GM20000 (cell line): ENCODE measurements around the gene SEPTIN10.
"Not testable (repeated sequence)": the region's sequence is repeated elsewhere in the genome, so short reads cannot be mapped to it uniquely, and the experiment has no call there.

Experiments
- DNase-seq: peaks from one replicate; pipeline ENCODE4 v3.0.0; 2012; ENCODE audit warnings: low spot score
- TF ChIP-seq, protein P1 (sequence below): IDR thresholded peaks from 2 replicates; pipeline ENCODE4 v1.5.1; 2012; ENCODE audit warnings: mild to moderate bottlenecking, control low read depth; ENCODE audit errors: extremely low read depth, missing control alignments

The SEPTIN10 gene

DNA sequence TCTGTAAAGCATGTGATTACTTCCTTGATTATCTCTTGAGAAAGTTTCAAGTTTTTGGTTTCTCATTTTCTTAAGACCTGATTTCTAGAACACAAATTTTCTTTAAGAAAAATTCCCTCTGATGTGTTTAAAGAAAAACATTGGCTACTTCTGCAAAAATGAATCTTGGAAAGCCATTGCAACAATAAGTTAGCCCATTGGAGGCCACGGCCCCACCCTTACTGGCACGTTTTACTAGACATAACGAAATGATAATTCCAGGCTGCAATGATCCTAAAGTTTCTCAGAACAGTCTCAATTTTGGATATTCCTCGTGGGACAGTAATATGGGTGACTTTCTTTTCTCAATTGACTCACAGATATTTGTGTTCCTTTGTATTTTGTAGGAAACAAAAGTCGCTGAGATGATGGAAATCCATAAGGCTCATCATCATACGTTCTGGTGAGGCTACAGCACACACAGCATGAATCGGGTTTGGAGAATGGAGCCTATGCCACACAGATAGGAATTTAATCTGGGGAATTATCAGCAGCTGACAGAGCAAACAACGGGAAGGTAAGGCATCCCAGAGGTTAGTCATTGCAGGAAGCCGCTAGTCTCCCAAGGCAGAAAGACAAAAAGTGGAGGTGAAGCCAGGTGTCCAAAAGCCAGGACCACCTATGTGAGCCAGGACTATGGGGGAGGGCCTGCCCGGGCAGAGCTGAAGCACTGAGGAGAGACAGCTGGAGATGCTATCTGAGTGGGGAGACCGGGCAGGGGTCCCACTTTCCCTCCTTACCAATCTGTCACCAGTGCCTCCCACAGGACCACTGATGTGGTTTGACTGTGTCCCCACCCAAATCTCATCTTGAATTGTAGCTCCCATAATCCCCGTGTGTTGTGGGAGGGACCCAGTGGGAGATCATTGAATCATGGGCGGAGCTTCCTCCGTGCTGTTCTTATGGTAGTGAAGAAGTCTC, 36.2 kb upstream of the SEPTIN10 start:
- TF ChIP-seq, protein P1, sequence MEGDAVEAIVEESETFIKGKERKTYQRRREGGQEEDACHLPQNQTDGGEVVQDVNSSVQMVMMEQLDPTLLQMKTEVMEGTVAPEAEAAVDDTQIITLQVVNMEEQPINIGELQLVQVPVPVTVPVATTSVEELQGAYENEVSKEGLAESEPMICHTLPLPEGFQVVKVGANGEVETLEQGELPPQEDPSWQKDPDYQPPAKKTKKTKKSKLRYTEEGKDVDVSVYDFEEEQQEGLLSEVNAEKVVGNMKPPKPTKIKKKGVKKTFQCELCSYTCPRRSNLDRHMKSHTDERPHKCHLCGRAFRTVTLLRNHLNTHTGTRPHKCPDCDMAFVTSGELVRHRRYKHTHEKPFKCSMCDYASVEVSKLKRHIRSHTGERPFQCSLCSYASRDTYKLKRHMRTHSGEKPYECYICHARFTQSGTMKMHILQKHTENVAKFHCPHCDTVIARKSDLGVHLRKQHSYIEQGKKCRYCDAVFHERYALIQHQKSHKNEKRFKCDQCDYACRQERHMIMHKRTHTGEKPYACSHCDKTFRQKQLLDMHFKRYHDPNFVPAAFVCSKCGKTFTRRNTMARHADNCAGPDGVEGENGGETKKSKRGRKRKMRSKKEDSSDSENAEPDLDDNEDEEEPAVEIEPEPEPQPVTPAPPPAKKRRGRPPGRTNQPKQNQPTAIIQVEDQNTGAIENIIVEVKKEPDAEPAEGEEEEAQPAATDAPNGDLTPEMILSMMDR = no peak
- no peak for DNase-seq

DNA sequence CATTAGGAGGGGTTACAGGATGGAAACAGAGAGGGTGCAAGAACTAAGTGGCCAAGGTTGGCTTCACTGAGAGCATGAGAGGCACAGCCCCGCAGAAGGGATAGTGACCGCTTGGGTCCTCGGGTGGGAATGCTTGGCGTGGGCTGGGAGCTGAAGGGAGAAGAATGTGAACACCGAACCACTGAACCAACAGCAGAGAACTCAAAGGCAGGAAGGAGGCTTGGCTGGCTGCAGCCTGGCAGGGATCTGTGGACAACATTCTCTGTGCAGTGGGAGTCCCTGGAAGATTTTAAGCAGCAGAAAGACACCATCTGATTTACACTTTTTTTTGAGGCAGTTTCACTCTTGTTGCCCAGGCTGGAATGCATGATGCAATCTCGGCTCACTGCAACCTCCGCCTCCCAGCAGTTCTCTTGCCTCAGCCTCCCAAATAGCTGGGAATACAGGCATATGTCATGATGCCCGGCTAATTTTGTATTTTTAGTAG, 34.3 kb upstream of the SEPTIN10 start:
- DNase-seq = no peak

DNA sequence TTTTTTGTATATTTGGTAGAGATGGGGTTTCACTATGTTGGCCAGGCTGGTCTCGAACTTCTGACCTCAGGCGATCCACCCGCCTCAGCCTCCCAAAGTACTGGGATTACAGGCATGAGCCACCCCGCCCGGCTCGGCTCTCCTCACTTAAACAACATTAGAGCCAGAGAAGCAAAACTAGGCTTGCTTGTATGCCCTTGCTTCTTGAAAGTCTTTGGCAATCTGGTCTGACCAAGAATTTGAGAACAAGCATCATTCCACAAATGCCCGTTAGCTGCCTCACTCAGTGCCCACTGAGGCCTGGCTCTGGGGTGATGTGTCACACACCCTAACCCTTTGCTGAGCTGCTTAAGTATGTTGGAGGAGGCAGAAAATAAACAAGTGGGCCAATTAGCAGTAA, 33.9 kb upstream of the SEPTIN10 start:
- TF ChIP-seq, protein P1 = no peak
- DNase-seq = no peak

More for the DNA sequence above, 34.3 kb upstream of the SEPTIN10 start:
- TF ChIP-seq, protein P1 = no peak

DNA sequence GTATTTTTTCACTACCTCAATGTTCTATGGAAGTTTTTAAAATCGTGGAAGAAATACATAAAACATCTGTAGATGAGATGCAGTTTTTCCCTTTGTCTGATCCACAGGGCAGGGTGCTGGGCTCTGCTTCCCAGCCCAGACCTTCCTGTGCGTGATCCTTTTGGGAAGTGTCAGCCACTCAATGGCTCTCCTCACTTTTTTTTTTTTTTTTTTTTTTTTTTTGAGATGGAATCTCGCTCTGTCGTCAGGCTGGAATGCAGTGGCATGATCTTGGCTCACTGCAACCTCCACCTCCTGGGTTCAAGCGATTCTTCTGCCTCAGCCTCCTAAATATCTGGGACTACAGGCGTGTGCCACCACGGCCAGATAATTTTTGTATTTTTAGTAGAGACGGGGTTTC, 33.2 kb upstream of the SEPTIN10 start:
- DNase-seq = no peak
- TF ChIP-seq, protein P1 = no peak

DNA sequence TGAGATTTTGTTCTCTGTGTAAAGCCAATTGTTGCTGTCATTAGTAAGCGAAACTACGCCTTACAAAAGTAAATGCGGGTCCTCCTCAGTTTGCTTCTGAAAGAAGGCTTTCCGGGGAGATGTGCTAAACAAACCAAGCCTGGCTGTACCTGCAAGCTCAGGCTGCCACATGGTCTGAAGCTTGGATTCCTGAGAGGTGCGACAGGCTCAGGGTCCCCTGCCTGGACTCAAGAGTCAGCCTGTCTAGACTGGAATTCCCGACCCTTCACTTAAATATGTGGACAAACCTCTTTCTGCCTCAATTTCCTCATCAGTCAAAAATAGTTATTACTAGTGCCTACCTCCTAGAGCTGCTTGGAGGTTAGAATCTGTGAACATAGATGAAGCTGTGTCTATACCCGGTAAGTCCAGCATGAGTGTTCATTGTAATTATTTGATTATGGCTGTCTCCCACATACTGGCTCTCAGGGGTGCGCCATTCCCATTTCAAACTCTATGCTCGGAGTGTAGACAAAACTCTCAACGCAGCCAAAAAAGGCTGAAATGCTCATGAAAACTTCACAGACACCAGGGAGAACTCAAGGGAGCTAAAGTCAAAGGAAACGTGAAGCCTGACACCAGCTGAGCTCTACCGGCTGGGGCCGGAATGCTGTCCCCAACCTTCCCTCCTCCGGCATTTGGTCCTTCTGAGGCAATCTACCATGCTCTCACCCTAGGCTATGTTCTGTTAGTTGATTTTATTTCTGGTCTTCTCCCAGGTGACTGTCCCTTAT, 31.8 kb upstream of the SEPTIN10 start:
- no peak for DNase-seq
- TF ChIP-seq, protein P1 = no peak

DNA sequence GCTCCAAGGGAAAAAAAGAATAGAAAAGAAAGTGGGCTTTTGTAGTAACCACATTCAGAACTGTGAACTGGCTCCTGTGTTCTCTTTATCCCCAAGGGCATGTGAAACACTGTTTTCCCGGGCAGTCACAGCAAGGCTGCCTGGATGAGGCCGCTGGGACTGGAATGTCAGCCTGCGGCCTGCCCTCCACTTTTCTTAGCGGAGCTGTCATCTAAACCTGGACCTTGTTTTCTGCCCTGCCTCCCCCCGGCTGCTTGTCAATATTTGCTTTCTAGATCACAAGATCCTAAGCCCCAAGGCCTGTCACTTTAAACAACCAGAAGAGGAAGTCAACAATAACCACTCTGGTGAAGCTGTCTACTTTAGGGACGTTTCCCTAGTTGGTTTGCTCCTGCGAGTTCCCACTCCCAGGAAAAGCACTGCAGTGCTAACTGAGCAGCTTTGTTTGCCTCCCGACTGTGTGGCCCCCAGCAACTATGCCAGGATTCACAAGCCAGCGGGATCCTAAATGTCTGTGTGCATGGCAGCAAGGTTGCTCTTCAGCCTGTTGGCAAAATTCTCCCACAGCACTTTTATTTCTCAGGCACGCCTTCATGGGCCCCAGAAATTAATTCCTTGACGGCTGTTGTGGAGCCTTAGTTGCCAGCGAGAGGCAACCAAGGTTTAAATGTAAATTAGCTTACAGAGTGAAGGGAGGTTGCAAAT, 31.0 kb upstream of the SEPTIN10 start:
- DNase-seq = no peak
- TF ChIP-seq, protein P1 = no peak

DNA sequence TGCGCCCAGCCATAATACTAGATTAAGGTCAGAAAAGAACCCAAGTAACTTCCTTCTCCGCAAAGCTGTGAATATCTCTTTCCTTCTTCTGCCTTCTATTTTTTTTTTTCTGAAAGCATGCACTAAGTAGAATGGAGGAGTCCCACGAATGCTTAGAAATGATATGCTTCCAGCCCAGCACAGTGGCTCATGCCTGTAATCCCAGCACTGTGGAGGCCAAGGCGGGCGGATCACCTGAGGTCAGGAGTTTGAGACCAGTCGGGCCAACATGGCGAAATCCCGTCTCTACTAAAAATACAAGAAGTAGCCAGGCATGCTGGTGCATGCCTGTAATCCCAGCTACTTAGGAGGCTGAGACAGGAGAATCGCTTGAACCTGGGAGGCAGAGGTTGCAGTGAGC, 26.2 kb upstream of the SEPTIN10 start:
- DNase-seq = not testable (repeated sequence)
